ENCODE measurements around the gene PTH2. TPM values are rescaled to one million over a fixed set of nuclear protein-coding genes. Genes with fewer than 3 reads are reported as not detected.
"Not testable (repeated sequence)": the region's sequence is repeated elsewhere in the genome, so short reads cannot be mapped to it uniquely, and the experiment has no call there.

The PTH2 gene
- total RNA-seq, 2 donors from 2014 or later: not detected

- no peak for DNase-seq (ENCODE audit: low spot score)
- no peak for ATAC-seq (ENCODE audit: insufficient number of reproducible peaks, low FRiP score, low read depth)
- H3K36me3 ChIP-seq: no peaks in the 10 kb centered on the region
- H3K4me3 ChIP-seq: no peak overlapping the region
- H3K4me1 ChIP-seq (ENCODE audit: control insufficient read depth in 1 of 2, low read depth in 2 of 2): peaks cover 0 to 3% of the 10 kb centered on the region in 2 donors
- H3K9me3 ChIP-seq: no peaks in the 10 kb centered on the region
- no peak overlapping the region for H3K27ac ChIP-seq
- TF ChIP-seq, protein P1, sequence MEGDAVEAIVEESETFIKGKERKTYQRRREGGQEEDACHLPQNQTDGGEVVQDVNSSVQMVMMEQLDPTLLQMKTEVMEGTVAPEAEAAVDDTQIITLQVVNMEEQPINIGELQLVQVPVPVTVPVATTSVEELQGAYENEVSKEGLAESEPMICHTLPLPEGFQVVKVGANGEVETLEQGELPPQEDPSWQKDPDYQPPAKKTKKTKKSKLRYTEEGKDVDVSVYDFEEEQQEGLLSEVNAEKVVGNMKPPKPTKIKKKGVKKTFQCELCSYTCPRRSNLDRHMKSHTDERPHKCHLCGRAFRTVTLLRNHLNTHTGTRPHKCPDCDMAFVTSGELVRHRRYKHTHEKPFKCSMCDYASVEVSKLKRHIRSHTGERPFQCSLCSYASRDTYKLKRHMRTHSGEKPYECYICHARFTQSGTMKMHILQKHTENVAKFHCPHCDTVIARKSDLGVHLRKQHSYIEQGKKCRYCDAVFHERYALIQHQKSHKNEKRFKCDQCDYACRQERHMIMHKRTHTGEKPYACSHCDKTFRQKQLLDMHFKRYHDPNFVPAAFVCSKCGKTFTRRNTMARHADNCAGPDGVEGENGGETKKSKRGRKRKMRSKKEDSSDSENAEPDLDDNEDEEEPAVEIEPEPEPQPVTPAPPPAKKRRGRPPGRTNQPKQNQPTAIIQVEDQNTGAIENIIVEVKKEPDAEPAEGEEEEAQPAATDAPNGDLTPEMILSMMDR (IDR thresholded peaks at IDR 0.05): no peak
- H3K27me3 ChIP-seq (replicated peaks; ENCODE audit: insufficient read depth): no peaks in the 10 kb centered on the region
Observed at GRCh38 chr19:49447485-49448431, 24.5 kb upstream of the PTH2 start.

DNA sequence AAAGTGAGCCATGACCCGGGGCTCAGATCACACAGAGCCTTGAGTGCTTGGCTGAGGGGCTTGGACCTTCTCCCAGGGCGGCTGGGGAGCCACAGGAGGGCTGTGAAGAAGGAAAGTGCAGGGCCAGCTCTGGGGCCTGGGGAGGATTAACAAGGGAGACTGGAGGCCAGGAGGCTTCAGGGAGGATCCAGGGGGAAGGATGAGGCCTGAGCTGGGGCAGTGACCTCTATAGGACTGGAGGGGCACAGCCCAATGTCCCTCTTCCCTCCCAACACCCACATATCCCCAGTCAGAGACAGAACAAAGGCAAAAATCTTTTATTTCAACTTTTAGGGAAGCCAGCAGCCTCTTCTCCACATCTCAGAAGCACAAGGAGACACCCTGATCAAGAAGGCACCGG lies 22.8 kb upstream of the PTH2 start:
- no peaks in the 10 kb centered on the region for H3K36me3 ChIP-seq
- H3K27ac ChIP-seq: no peak overlapping the region
- H3K27me3 ChIP-seq (replicated peaks; ENCODE audit: insufficient read depth): no peaks in the 10 kb centered on the region
- no peak overlapping the region for H3K4me3 ChIP-seq
- ATAC-seq (ENCODE audit: insufficient number of reproducible peaks, low FRiP score, low read depth) (no peak), DNase-seq (ENCODE audit: low spot score) (no peak)
- H3K9me3 ChIP-seq: no peaks in the 10 kb centered on the region
- peaks cover 8 to 12% of the 10 kb centered on the region in 2 donors for H3K4me1 ChIP-seq (ENCODE audit: control insufficient read depth in 1 of 2, low read depth in 2 of 2)
- TF ChIP-seq, protein P1 (IDR thresholded peaks at IDR 0.05): no peak

- H3K27ac ChIP-seq: not testable (repeated sequence)
Observed at GRCh38 chr19:49444100-49444700, 21.0 kb upstream of the PTH2 start.

GRCh38 chr19:49443366-49444099 lies 20.3 kb upstream of the PTH2 start:
- peaks cover 8 to 9% of the 10 kb centered on the region in 2 donors for H3K4me1 ChIP-seq (ENCODE audit: control insufficient read depth in 1 of 2, low read depth in 2 of 2)

More at GRCh38 chr19:49444100-49444700, 21.0 kb upstream of the PTH2 start:
- H3K9me3 ChIP-seq; H3K4me1 ChIP-seq (ENCODE audit: control insufficient read depth in 1 of 2, low read depth in 2 of 2); H3K36me3 ChIP-seq; H3K27me3 ChIP-seq (replicated peaks; ENCODE audit: insufficient read depth); ATAC-seq (ENCODE audit: insufficient number of reproducible peaks, low FRiP score, low read depth); DNase-seq (ENCODE audit: low spot score); H3K4me3 ChIP-seq: not testable (repeated sequence)

GRCh38 chr19:49442771-49443365 lies 19.6 kb upstream of the PTH2 start:
- DNase-seq (ENCODE audit: low spot score) (peak; percentile 81), ATAC-seq (ENCODE audit: insufficient number of reproducible peaks, low FRiP score, low read depth) (peak; percentile 22)
- TF ChIP-seq, protein P1 (IDR thresholded peaks at IDR 0.05): no peak
- Histone ChIP-seq H3K4me3 (peak overlapping the region; percentile 94), H3K9me3 (no peaks in the 10 kb centered on the region), H3K4me1 (ENCODE audit: control insufficient read depth in 1 of 2, low read depth in 2 of 2) (peaks cover 8 to 9% of the 10 kb centered on the region in 2 donors), H3K36me3 (no peaks in the 10 kb centered on the region), H3K27me3 (replicated peaks; ENCODE audit: insufficient read depth) (no peaks in the 10 kb centered on the region), H3K27ac (peak overlapping the region; percentile 28 to 72)

More at GRCh38 chr19:49443366-49444099, 20.3 kb upstream of the PTH2 start:
- Histone ChIP-seq H3K27me3 (replicated peaks; ENCODE audit: insufficient read depth) (no peaks in the 10 kb centered on the region), H3K4me3 (peak overlapping the region; percentile 94), H3K27ac (peak overlapping the region; percentile 28 to 72), H3K36me3 (no peaks in the 10 kb centered on the region), H3K9me3 (no peaks in the 10 kb centered on the region)
- DNase-seq (ENCODE audit: low spot score) (peak; percentile 89), ATAC-seq (ENCODE audit: insufficient number of reproducible peaks, low FRiP score, low read depth) (peak; percentile 73)
- TF ChIP-seq, protein P1 (IDR thresholded peaks at IDR 0.05): peak; percentile 84

Data from thoracic aorta (tissue), 2 donors.